HG02870 (cell line): ENCODE results near the gene NF1.
"Not testable (repeated sequence)": the region's sequence is repeated elsewhere in the genome, so short reads cannot be mapped to it uniquely, and the experiment has no call there.

Experiments
- ATAC-seq: cut with Tn5 transposase; IDR thresholded peaks from one replicate; pipeline ENCODE4 v1.9.1; 2021; ENCODE audit warnings: mild to moderate bottlenecking, moderate library complexity; ENCODE audit not compliant: unreplicated experiment

The NF1 gene

GRCh38 chr17:31249835-31250141 lies 155.0 kb downstream of the NF1 start:
- no peak for ATAC-seq

- no peak for ATAC-seq
These were observed 155.5 kb downstream of the NF1 start for GRCh38 chr17:31250229-31250628.

- ATAC-seq: no peak
These were observed 156.6 kb downstream of the NF1 start for GRCh38 chr17:31251105-31251969.

GRCh38 chr17:31251970-31252328 lies 157.2 kb downstream of the NF1 start:
- ATAC-seq: no peak

- ATAC-seq: no peak
These were observed 158.0 kb downstream of the NF1 start for GRCh38 chr17:31252741-31253140.

GRCh38 chr17:31254654-31255053 lies 159.9 kb downstream of the NF1 start:
- ATAC-seq: no peak

GRCh38 chr17:31256936-31257335 lies 162.2 kb downstream of the NF1 start:
- no peak for ATAC-seq

GRCh38 chr17:31260151-31260550 lies 165.4 kb downstream of the NF1 start:
- ATAC-seq: no peak

GRCh38 chr17:31261601-31262000 lies 166.8 kb downstream of the NF1 start:
- ATAC-seq: no peak

GRCh38 chr17:31262923-31263322 lies 168.1 kb downstream of the NF1 start:
- not testable (repeated sequence) for ATAC-seq

GRCh38 chr17:31266042-31266441 lies 171.3 kb downstream of the NF1 start:
- ATAC-seq: no peak

- ATAC-seq: no peak
These were observed 174.3 kb downstream of the NF1 start for GRCh38 chr17:31269036-31269577.

- no peak for ATAC-seq
These were observed 174.8 kb downstream of the NF1 start for GRCh38 chr17:31269578-31269983.

- no peak for ATAC-seq
These were observed 177.5 kb downstream of the NF1 start for GRCh38 chr17:31272236-31272635.

GRCh38 chr17:31272803-31273202 lies 178.0 kb downstream of the NF1 start:
- ATAC-seq: no peak

GRCh38 chr17:31273516-31273915 lies 178.7 kb downstream of the NF1 start:
- no peak for ATAC-seq

GRCh38 chr17:31274252-31274651 lies 179.5 kb downstream of the NF1 start:
- no peak for ATAC-seq

GRCh38 chr17:31275116-31275515 lies 180.3 kb downstream of the NF1 start:
- ATAC-seq: no peak

GRCh38 chr17:31279401-31279800 lies 184.6 kb downstream of the NF1 start:
- no peak for ATAC-seq

- no peak for ATAC-seq
These were observed 186.3 kb downstream of the NF1 start for GRCh38 chr17:31281061-31281460.

- no peak for ATAC-seq
These were observed 189.1 kb downstream of the NF1 start for GRCh38 chr17:31283841-31284240.

GRCh38 chr17:31286587-31286986 lies 191.8 kb downstream of the NF1 start:
- no peak for ATAC-seq

- ATAC-seq: not testable (repeated sequence)
These were observed 193.2 kb downstream of the NF1 start for GRCh38 chr17:31287932-31288331.
